ENCODE data around the gene MS4A15. TPM values are rescaled to one million over a fixed set of nuclear protein-coding genes. Genes with fewer than 3 reads are reported as not detected.
"Not testable (repeated sequence)": the region's sequence is repeated elsewhere in the genome, so short reads cannot be mapped to it uniquely, and the experiment has no call there.

MS4A15 gene
- total RNA-seq, 2 donors from 2014 or later, result not detected

DNA sequence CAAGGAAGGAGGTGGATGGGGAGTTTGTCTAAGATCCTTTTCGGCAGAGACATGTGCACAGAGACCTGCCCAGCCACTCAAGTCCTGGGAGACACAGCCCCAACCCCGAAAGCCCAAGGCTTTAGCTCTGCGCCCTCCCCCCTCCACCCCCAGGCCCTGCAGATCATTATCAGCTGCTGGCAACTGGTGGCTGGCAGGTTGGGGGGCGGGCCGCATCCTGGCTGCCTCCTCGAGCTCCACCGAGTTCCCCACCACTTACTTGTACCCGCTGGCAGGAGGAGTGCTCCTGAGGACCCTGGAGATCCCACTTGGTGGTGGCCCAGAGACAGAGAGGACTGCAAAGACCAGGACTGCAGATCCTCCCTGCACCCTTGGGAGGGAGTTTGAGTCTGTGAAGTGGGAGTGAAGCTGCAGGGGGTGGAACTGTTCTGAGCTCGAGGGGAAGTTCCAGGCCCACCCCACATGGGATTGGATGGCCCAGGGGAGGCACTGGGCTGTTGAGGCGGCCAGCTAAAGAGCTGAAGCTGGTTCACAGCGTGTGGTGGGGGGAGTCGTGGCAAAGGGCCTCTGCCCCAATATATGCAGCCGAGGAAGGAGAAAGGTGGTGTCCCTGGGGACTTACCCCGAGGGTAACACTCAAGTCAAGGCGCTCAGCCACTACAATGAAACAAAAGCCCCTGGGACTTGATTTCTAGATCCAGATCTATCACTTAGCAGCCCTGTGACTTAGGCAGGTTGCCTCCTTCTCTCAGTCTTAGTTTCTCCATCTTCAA, 65.3 kb downstream of the MS4A15 start:
- no peak for TF ChIP-seq POLR2A (IDR thresholded peaks at IDR 0.05)
- ATAC-seq, result no peak
- no peak overlapping the region for H3K4me3 ChIP-seq
- H3K36me3 ChIP-seq (replicated peaks in 1 of 2; ENCODE audit: insufficient read depth in 1 of 2, low read depth in 2 of 2), result no peaks in the 10 kb centered on the region
- peaks cover 0 to under 1% (median 0%) of the 10 kb centered on the region in 3 donors for H3K9me3 ChIP-seq
- H3K4me1 ChIP-seq, result no peaks in the 10 kb centered on the region
- H3K27me3 ChIP-seq, result no peaks in the 10 kb centered on the region
- 58 to 64% methylated on average over 7 to 15 of the region's 15 CpGs for WGBS, 2 donors
- H3K27ac ChIP-seq, result no peak overlapping the region
- intact Hi-C loops (cut with DNase I), result loop anchor here (10.0 kb wide), 1 partner anchor 373 kb away; no protein-coding TSS in a partner anchor
- no peak for DNase-seq

DNA sequence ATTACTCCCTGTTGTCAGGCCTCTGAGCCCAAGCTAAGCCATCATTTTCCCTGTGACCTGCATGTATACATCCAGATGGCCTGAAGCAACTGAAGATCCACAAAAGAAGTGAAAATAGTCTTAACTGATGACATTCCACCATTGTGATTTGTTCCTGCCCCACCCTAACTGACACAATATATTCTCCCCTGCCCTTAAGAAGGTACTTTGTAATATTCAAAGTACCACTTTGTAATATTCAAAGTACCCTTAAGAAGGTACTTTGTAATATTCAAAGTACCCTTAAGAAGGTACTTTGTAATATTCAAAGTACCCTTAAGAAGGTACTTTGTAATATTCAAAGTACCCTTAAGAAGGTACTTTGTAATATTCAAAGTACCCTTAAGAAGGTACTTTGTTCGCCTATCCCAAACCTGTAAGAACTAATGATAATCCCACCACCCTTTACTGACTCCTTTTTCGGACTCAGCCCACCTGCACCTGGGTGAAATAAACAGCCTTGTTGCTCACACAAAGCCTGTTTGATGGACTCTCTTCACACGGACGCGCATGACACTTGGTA, 67.2 kb downstream of the MS4A15 start:
- ATAC-seq; H3K27me3 ChIP-seq; H3K36me3 ChIP-seq (replicated peaks in 1 of 2; ENCODE audit: insufficient read depth in 1 of 2, low read depth in 2 of 2); H3K4me1 ChIP-seq; H3K27ac ChIP-seq; H3K9me3 ChIP-seq; H3K4me3 ChIP-seq; DNase-seq: not testable (repeated sequence)
- intact Hi-C loops (cut with DNase I), result loop anchor here (10.0 kb wide), 1 partner anchor 371 kb away; no protein-coding TSS in a partner anchor
- WGBS, 2 donors, result 77 to 81% methylated on average over 5 of the region's 5 CpGs

DNA sequence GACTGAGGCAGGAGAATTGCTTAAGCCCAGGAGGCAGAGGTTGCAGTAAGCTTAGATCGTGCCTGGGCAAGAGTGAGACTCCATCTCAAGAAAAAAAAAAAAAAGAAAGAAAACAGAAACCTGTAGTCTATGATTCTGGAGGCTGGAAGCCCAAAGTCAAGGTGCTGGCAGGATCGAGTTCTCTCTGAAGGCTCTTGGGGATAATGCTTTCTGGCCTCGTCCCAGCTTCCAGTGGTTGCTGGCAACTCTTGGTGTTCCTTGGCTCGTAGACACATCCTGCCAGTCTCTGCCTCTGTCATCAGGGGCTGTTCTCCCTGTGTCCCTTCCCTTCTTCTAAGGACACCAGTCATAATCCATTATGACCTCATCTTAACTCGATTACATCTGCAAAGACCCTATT, 68.5 kb downstream of the MS4A15 start:
- Histone ChIP-seq H3K4me1 (no peaks in the 10 kb centered on the region), H3K36me3 (replicated peaks in 1 of 2; ENCODE audit: insufficient read depth in 1 of 2, low read depth in 2 of 2) (no peaks in the 10 kb centered on the region), H3K9me3 (no peaks in the 10 kb centered on the region), H3K27me3 (no peaks in the 10 kb centered on the region), H3K27ac (no peak overlapping the region), H3K4me3 (no peak overlapping the region)
- 76 to 84% methylated on average over 5 of the region's 5 CpGs for WGBS, 2 donors
- ATAC-seq, result no peak
- DNase-seq, result no peak
- intact Hi-C loops (cut with DNase I), result loop anchor here (10.0 kb wide), 1 partner anchor 370 kb away; no protein-coding TSS in a partner anchor
- TF ChIP-seq POLR2A (IDR thresholded peaks at IDR 0.05), result no peak
- TF ChIP-seq, protein P1, sequence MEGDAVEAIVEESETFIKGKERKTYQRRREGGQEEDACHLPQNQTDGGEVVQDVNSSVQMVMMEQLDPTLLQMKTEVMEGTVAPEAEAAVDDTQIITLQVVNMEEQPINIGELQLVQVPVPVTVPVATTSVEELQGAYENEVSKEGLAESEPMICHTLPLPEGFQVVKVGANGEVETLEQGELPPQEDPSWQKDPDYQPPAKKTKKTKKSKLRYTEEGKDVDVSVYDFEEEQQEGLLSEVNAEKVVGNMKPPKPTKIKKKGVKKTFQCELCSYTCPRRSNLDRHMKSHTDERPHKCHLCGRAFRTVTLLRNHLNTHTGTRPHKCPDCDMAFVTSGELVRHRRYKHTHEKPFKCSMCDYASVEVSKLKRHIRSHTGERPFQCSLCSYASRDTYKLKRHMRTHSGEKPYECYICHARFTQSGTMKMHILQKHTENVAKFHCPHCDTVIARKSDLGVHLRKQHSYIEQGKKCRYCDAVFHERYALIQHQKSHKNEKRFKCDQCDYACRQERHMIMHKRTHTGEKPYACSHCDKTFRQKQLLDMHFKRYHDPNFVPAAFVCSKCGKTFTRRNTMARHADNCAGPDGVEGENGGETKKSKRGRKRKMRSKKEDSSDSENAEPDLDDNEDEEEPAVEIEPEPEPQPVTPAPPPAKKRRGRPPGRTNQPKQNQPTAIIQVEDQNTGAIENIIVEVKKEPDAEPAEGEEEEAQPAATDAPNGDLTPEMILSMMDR (IDR thresholded peaks at IDR 0.05), result no peak

GRCh38 chr11:60825790-60826189, 69.1 kb downstream of the MS4A15 start:
- Histone ChIP-seq H3K4me3 (no peak overlapping the region), H3K9me3 (no peaks in the 10 kb centered on the region), H3K4me1 (no peaks in the 10 kb centered on the region), H3K27ac (no peak overlapping the region), H3K27me3 (no peaks in the 10 kb centered on the region), H3K36me3 (replicated peaks in 1 of 2; ENCODE audit: insufficient read depth in 1 of 2, low read depth in 2 of 2) (no peaks in the 10 kb centered on the region)
- DNase-seq, result no peak
- 43 to 79% methylated on average over 1 to 6 of the region's 6 CpGs for WGBS, 2 donors
- TF ChIP-seq, protein P1 (IDR thresholded peaks at IDR 0.05), result no peak
- no peak for TF ChIP-seq POLR2A (IDR thresholded peaks at IDR 0.05)
- intact Hi-C loops (cut with DNase I), result loop anchor here (10.0 kb wide), 1 partner anchor 369 kb away; no protein-coding TSS in a partner anchor
- no peak for ATAC-seq

Other genes starting within 250 kb of the MS4A15 start
- gene MS4A13, start 241.5 kb upstream of the MS4A15 start, total RNA-seq, result not detected
- gene MS4A8, start 57.3 kb upstream of the MS4A15 start, total RNA-seq, result 1 to 10 TPM in 1 of 2 donors, not detected in 1; 6.5 TPM
- not detected for gene MS4A18, start 32.1 kb upstream of the MS4A15 start, total RNA-seq
- not detected for gene MS4A10, start 28.5 kb downstream of the MS4A15 start, total RNA-seq
- gene CCDC86, start 85.2 kb downstream of the MS4A15 start, total RNA-seq, result 10 to 100 TPM; 14.8 to 26.4 TPM
- gene PTGDR2, start 99.1 kb downstream of the MS4A15 start, total RNA-seq, result 1 to 10 TPM in 1 of 2 donors, under 1 TPM in 1; 0.52 to 1.3 TPM
- not detected for gene ZP1, start 110.7 kb downstream of the MS4A15 start, total RNA-seq
- gene PRPF19, start 149.7 kb downstream of the MS4A15 start, total RNA-seq, result 10 to 100 TPM; 22.1 to 27.0 TPM
- gene TMEM109, start 157.3 kb downstream of the MS4A15 start, total RNA-seq, result 10 to 100 TPM; 59.9 to 62.6 TPM
- gene TMEM132A, start 167.6 kb downstream of the MS4A15 start, total RNA-seq, result 10 to 100 TPM in 1 of 2 donors, 1 to 10 TPM in 1; 9.3 to 12.2 TPM
- 1 to 10 TPM; 2.0 to 6.2 TPM for gene SLC15A3, start 195.3 kb downstream of the MS4A15 start, total RNA-seq
- gene CD6, start 214.8 kb downstream of the MS4A15 start, total RNA-seq, result 1 to 10 TPM; 1.0 to 3.3 TPM